MM.1S (cell line): ENCODE data around the gene CAMKK1.

Experiments
- DNase-seq: peaks from one replicate; pipeline ENCODE4 v3.0.0-alpha.2; 2015
- H2AFZ ChIP-seq: fragments of 300-600 bp; sonication (generic); 2 replicates; pipeline ENCODE4 v1.6.0; 2016; ENCODE audit warnings: antibody characterized with exemption, low read length
- H3F3A ChIP-seq: fragments of 300-600 bp; sonication (generic); 2 replicates; pipeline ENCODE4 v1.6.1; 2016; ENCODE audit warnings: mild to moderate bottlenecking, antibody characterized with exemption, low read length, moderate library complexity, mixed read lengths; ENCODE audit not compliant: insufficient read depth
- H3K27ac ChIP-seq: fragments of 300-600 bp; sonication (generic); 2 replicates; pipeline ENCODE4 v1.5.1; 2016; ENCODE audit warnings: mild to moderate bottlenecking, low read length
- H3K27me3 ChIP-seq: fragments of 300-600 bp; sonication (generic); replicated peaks from 2 replicates; pipeline ENCODE4 v1.6.0; 2016; ENCODE audit warnings: low read length; ENCODE audit not compliant: insufficient read depth
- H3K36me3 ChIP-seq: fragments of 300-600 bp; sonication (generic); replicated peaks from 2 replicates; pipeline ENCODE4 v1.6.1; 2016; ENCODE audit warnings: mild to moderate bottlenecking, low read length, mixed read lengths; ENCODE audit not compliant: insufficient read depth
- H3K4me1 ChIP-seq: fragments of 300-600 bp; sonication (generic); 2 replicates; pipeline ENCODE4 v1.6.1; 2016; ENCODE audit warnings: low read length, mixed read lengths
- H3K4me2 ChIP-seq: fragments of 300-600 bp; sonication (generic); 2 replicates; pipeline ENCODE4 v1.6.0; 2016; ENCODE audit warnings: low read depth, low read length
- H3K4me3 ChIP-seq: fragments of 300-600 bp; sonication (generic); 2 replicates; pipeline ENCODE4 v1.5.1; 2016; ENCODE audit warnings: low read length, mixed read lengths
- H3K79me2 ChIP-seq: fragments of 300-600 bp; sonication (generic); 2 replicates; pipeline ENCODE4 v1.6.1; 2016; ENCODE audit warnings: mixed run types, low read length, mixed read lengths
- H3K9ac ChIP-seq: fragments of 300-600 bp; sonication (generic); 2 replicates; pipeline ENCODE4 v1.6.1; 2016; ENCODE audit warnings: low read length, mixed read lengths
- H3K9me2 ChIP-seq: fragments of 300-600 bp; sonication (generic); replicated peaks from 2 replicates; pipeline ENCODE4 v1.6.1; 2016; ENCODE audit warnings: mild to moderate bottlenecking, low read length, mixed read lengths; ENCODE audit not compliant: insufficient read depth
- H3K9me3 ChIP-seq: fragments of 300-600 bp; sonication (generic); replicated peaks from 2 replicates; pipeline ENCODE4 v1.6.1; 2016; ENCODE audit warnings: mild to moderate bottlenecking, low read length, mixed read lengths; ENCODE audit not compliant: insufficient read depth
- H4K20me1 ChIP-seq: fragments of 300-600 bp; sonication (generic); 2 replicates; pipeline ENCODE4 v1.6.1; 2016; ENCODE audit warnings: mild to moderate bottlenecking, low read length, moderate library complexity, mixed read lengths; ENCODE audit not compliant: insufficient read depth
- CTCF ChIP-seq: fragments of 300-600 bp; sonication (generic); IDR thresholded peaks from 2 replicates; pipeline ENCODE4 v1.5.1; 2016; ENCODE audit warnings: antibody characterized with exemption, low read length, mixed read lengths
- EZH2 ChIP-seq: fragments of 300-600 bp; sonication (generic); optimal IDR thresholded peaks from 2 replicates; pipeline ENCODE3; 2017; ENCODE audit warnings: low read depth, mild to moderate bottlenecking, antibody characterized with exemption, low read length, mixed read lengths
- EZH2phosphoT487 ChIP-seq: fragments of 300-600 bp; sonication (generic); IDR thresholded peaks from 2 replicates; pipeline ENCODE4 v1.6.1; 2018; ENCODE audit warnings: antibody characterized with exemption, low read length

CAMKK1 gene

GRCh38 chr17:3815925-3816324 is 76.9 kb downstream of the CAMKK1 start:
- DNase-seq = no peak
- no peak for TF ChIP-seq EZH2
- TF ChIP-seq EZH2phosphoT487 = no peak
- no peak for TF ChIP-seq CTCF

GRCh38 chr17:3815122-3815521 is 77.7 kb downstream of the CAMKK1 start:
- Histone ChIP-seq H4K20me1 (no peaks in the 10 kb centered on the region), H3K4me3 (no peak overlapping the region), H3K9me3 (no peaks in the 10 kb centered on the region), H3K4me2 (no peak overlapping the region), H3K9me2 (no peaks in the 10 kb centered on the region), H3K79me2 (no peaks in the 10 kb centered on the region), H3K27me3 (no peaks in the 10 kb centered on the region), H3F3A (no peaks in the 10 kb centered on the region), H3K27ac (no peak overlapping the region), H3K4me1 (no peaks in the 10 kb centered on the region), H3K36me3 (peaks cover 5% of the 10 kb centered on the region; the same call in 1 of the 2 replicates), H3K9ac (no peak overlapping the region), H2AFZ (no peak overlapping the region)
- TF ChIP-seq EZH2phosphoT487 (no peak), EZH2 (no peak), CTCF (no peak)
- no peak for DNase-seq

More at GRCh38 chr17:3815925-3816324, 76.9 kb downstream of the CAMKK1 start:
- Histone ChIP-seq H2AFZ (no peak overlapping the region), H3K36me3 (peaks cover 5% of the 10 kb centered on the region; the same call in 1 of the 2 replicates), H4K20me1 (no peaks in the 10 kb centered on the region), H3K9me3 (no peaks in the 10 kb centered on the region), H3K27ac (no peak overlapping the region), H3K27me3 (no peaks in the 10 kb centered on the region), H3K4me1 (no peaks in the 10 kb centered on the region), H3K79me2 (no peaks in the 10 kb centered on the region), H3K9ac (no peak overlapping the region), H3F3A (no peaks in the 10 kb centered on the region), H3K4me3 (no peak overlapping the region), H3K4me2 (no peak overlapping the region), H3K9me2 (no peaks in the 10 kb centered on the region)

- Histone ChIP-seq H4K20me1 (no peaks in the 10 kb centered on the region), H3K36me3 (0 out of 2 replicates have a peak, but pooled peaks cover 5% of the 10 kb centered on the region), H3K9ac (no peak overlapping the region), H3K9me2 (no peaks in the 10 kb centered on the region), H3F3A (no peaks in the 10 kb centered on the region), H3K79me2 (no peaks in the 10 kb centered on the region), H3K27me3 (no peaks in the 10 kb centered on the region), H3K9me3 (no peaks in the 10 kb centered on the region), H3K27ac (no peak overlapping the region), H3K4me2 (no peak overlapping the region), H3K4me3 (no peak overlapping the region), H2AFZ (no peak overlapping the region), H3K4me1 (no peaks in the 10 kb centered on the region)
- DNase-seq = no peak
- no peak for TF ChIP-seq EZH2
- TF ChIP-seq EZH2phosphoT487 = no peak
- no peak for TF ChIP-seq CTCF
Measured at GRCh38 chr17:3814361-3814760, 78.5 kb downstream of the CAMKK1 start.
